ENCODE measurements around the gene LRP6. TPM values are rescaled to one million over a fixed set of nuclear protein-coding genes. Genes with fewer than 3 reads are reported as not detected.
A peak's percentile ranks its signal among the peaks of the same experiment; 100 is the strongest.

Gene LRP6
- total and polyA plus RNA-seq, 2 of the 13 experiments (the other 11 are each of a cell fraction or from before 2014, with no cell fraction given) = 33.8 to 42.0 TPM

- TF ChIP-seq ARID5B (CRISPR knock-in tag; IDR thresholded peaks at IDR 0.05) = peak; percentile 69; the same call in 1 of the 2 replicates
- 0 out of 2 replicates have a peak, but pooled peaks have one; percentile 19 for TF ChIP-seq MED1 (CRISPR knock-in tag; IDR thresholded peaks at IDR 0.05)
- peak; percentile 37; the same call in 1 of the 2 replicates for TF ChIP-seq ISL2 (CRISPR knock-in tag; IDR thresholded peaks at IDR 0.05)
- no peak for TF ChIP-seq THYN1 (CRISPR knock-in tag; IDR thresholded peaks at IDR 0.05; ENCODE audit: borderline replicate concordance, low read depth)
- no peak for TF ChIP-seq ZC3H4 (CRISPR knock-in tag; IDR thresholded peaks at IDR 0.05; ENCODE audit: borderline replicate concordance)
- TF ChIP-seq, protein P1, sequence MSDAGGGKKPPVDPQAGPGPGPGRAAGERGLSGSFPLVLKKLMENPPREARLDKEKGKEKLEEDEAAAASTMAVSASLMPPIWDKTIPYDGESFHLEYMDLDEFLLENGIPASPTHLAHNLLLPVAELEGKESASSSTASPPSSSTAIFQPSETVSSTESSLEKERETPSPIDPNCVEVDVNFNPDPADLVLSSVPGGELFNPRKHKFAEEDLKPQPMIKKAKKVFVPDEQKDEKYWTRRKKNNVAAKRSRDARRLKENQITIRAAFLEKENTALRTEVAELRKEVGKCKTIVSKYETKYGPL (CRISPR knock-in tag; IDR thresholded peaks at IDR 0.05) = no peak
- TF ChIP-seq FOXK2 (IDR thresholded peaks at IDR 0.05) = no peak
- 0 out of 2 replicates have a peak, but pooled peaks have one; percentile 26 for TF ChIP-seq THAP11 (CRISPR knock-in tag; IDR thresholded peaks at IDR 0.05)
- no peak for TF ChIP-seq ZNF543 (CRISPR knock-in tag; IDR thresholded peaks at IDR 0.05)
- TF ChIP-seq ZNF24 (IDR thresholded peaks at IDR 0.05) = no peak
- TF ChIP-seq ZNF572 (CRISPR knock-in tag; IDR thresholded peaks at IDR 0.05) = no peak
- TF ChIP-seq, protein P2, sequence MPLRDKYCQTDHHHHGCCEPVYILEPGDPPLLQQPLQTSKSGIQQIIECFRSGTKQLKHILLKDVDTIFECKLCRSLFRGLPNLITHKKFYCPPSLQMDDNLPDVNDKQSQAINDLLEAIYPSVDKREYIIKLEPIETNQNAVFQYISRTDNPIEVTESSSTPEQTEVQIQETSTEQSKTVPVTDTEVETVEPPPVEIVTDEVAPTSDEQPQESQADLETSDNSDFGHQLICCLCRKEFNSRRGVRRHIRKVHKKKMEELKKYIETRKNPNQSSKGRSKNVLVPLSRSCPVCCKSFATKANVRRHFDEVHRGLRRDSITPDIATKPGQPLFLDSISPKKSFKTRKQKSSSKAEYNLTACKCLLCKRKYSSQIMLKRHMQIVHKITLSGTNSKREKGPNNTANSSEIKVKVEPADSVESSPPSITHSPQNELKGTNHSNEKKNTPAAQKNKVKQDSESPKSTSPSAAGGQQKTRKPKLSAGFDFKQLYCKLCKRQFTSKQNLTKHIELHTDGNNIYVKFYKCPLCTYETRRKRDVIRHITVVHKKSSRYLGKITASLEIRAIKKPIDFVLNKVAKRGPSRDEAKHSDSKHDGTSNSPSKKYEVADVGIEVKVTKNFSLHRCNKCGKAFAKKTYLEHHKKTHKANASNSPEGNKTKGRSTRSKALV (CRISPR knock-in tag; IDR thresholded peaks at IDR 0.05) = no peak
- TF ChIP-seq HNRNPUL1 (IDR thresholded peaks at IDR 0.05; ENCODE audit: low read depth, low read length) = no peak
- no peak for TF ChIP-seq ZNF580 (CRISPR knock-in tag; IDR thresholded peaks at IDR 0.05; ENCODE audit: borderline replicate concordance, low read depth)
- TF ChIP-seq KLF9 (CRISPR knock-in tag; IDR thresholded peaks at IDR 0.05; ENCODE audit: low read depth) = no peak
- TF ChIP-seq PRPF4 (IDR thresholded peaks at IDR 0.05; ENCODE audit: low read depth, low read length, poor library complexity, severe bottlenecking) = no peak
- peak; percentile 45; the same call in 1 of the 2 replicates for TF ChIP-seq HOMEZ (CRISPR knock-in tag; IDR thresholded peaks at IDR 0.05; ENCODE audit: low read depth)
- peak; percentile 44; the same call in 1 of the 2 replicates for TF ChIP-seq HMG20A (CRISPR knock-in tag; IDR thresholded peaks at IDR 0.05; ENCODE audit: borderline replicate concordance)
- no peak for TF ChIP-seq NRL (CRISPR knock-in tag; IDR thresholded peaks at IDR 0.05; ENCODE audit: borderline replicate concordance)
- TF ChIP-seq SYNCRIP (IDR thresholded peaks at IDR 0.05; ENCODE audit: insufficient read depth, low read depth, low read length) = no peak
- TF ChIP-seq ZNF816 (CRISPR knock-in tag; IDR thresholded peaks at IDR 0.05; ENCODE audit: borderline replicate concordance) = no peak
- TF ChIP-seq ZNF792 (CRISPR knock-in tag; IDR thresholded peaks at IDR 0.05) = no peak
These were observed 99.0 kb downstream of the LRP6 start (continued) for GRCh38 chr12:12167847-12168246.

Measured in HepG2 (cell line).